HEK293T (cell line): ENCODE data around the gene EDA.

Experiments used
- BHLHE40 ChIP-seq: fragments of 450-650 bp; IDR thresholded peaks from 2 replicates; pipeline ENCODE4 v1.6.1; 2016; ENCODE audit warnings: mild to moderate bottlenecking, moderate library complexity, borderline replicate concordance
- CTBP1 ChIP-seq: fragments of 450-650 bp; IDR thresholded peaks from 2 replicates; pipeline ENCODE4 v1.6.1; 2016; ENCODE audit warnings: borderline replicate concordance
- FOXA1 ChIP-seq: fragments of 450-650 bp; IDR thresholded peaks from 2 replicates; pipeline ENCODE4 v1.6.1; 2016; ENCODE audit warnings: mild to moderate bottlenecking
- FOXK2 ChIP-seq: fragments of 450-650 bp; IDR thresholded peaks from 2 replicates; pipeline ENCODE4 v1.6.1; 2016; ENCODE audit warnings: mild to moderate bottlenecking
- LEF1 ChIP-seq: fragments of 450-650 bp; IDR thresholded peaks from 2 replicates; pipeline ENCODE4 v1.6.1; 2017; ENCODE audit warnings: mild to moderate bottlenecking, borderline replicate concordance
- PKNOX1 ChIP-seq: fragments of 450-650 bp; IDR thresholded peaks from 2 replicates; pipeline ENCODE4 v1.6.1; 2016
- SP1 ChIP-seq: fragments of 450-650 bp; IDR thresholded peaks from 2 replicates; pipeline ENCODE4 v1.6.1; 2017
- TARDBP ChIP-seq: fragments of 450-650 bp; IDR thresholded peaks from 2 replicates; pipeline ENCODE4 v1.6.1; 2016
- ZNF384 ChIP-seq: fragments of 450-650 bp; IDR thresholded peaks from 2 replicates; pipeline ENCODE4 v1.6.1; 2016

GRCh38 chrX:69705818-69706217, 89.9 kb downstream of the EDA start:
- TF ChIP-seq CTBP1 (no peak), SP1 (no peak), TARDBP (no peak), FOXA1 (no peak), FOXK2 (no peak), ZNF384 (no peak), PKNOX1 (no peak), LEF1 (no peak), BHLHE40 (no peak)
